GM12878 (cell line): ENCODE results near the gene PRCP. TPM values are rescaled to one million over a fixed set of nuclear protein-coding genes. Genes with fewer than 3 reads are reported as not detected.

Experiments used
- ATAC-seq: fragments of 200-7000 bp; cut with Tn5 transposase; 3 replicates; pipeline ENCODE4 v1.9.1; 2020; ENCODE audit warnings: mild to moderate bottlenecking, moderate library complexity
- BruUV-seq: library from RNA; stranded (reverse); fragments of 400-500 nt; replicated peaks from 2 replicates; lab custom pipeline; 2021; lab: Mats Ljungman, UMichigan
- CTCF ChIA-PET: fragments of 300-600 bp; sonication (Branson Sonifier 250); formaldehyde crosslinking; extraction: SDS; loops from one replicate; lab custom pipeline; 2021; ENCODE audit warnings: inconsistent platforms; lab: Yijun Ruan, JAX
- POLR2A ChIA-PET: fragments of 350-600 bp; formaldehyde crosslinking; extraction: SDS; loops from one replicate; lab custom pipeline; 2021; ENCODE audit warnings: inconsistent platforms; lab: Charles Lee
- RAD21 ChIA-PET: fragments of 300-600 bp; sonication (Branson Sonifier 250); formaldehyde crosslinking; loops from one replicate; lab custom pipeline; 2023; ENCODE audit warnings: antibody characterized with exemption; ENCODE audit not compliant: unreplicated experiment; lab: Charles Lee
- SMC1A ChIA-PET: fragments of 300-600 bp; sonication (Branson Sonifier 250); formaldehyde crosslinking; loops from one replicate; lab custom pipeline; 2023; ENCODE audit not compliant: unreplicated experiment, uncharacterized antibody; lab: Charles Lee
- DNase-seq: peaks from one replicate; pipeline ENCODE4 v3.0.0-alpha.2; 2011; ENCODE audit warnings: low read depth, low spot score
- FAIRE-seq: peaks from 3 replicates; lab custom pipeline; 2011; peaks lifted over from hg19 to GRCh38; lab: Jason Lieb, UNC
- H2AFZ ChIP-seq: 2 replicates; pipeline ENCODE4 v1.6.0; 2011; ENCODE audit warnings: low read depth, low read length, control low read depth; ENCODE audit not compliant: control insufficient read depth
- H3K27ac ChIP-seq: 2 replicates; pipeline ENCODE4 v1.5.1; 2011; ENCODE audit warnings: control low read depth; ENCODE audit not compliant: control insufficient read depth, insufficient read depth
- H3K27me3 ChIP-seq, 2 experiments: replicated peaks in 1 of 2; 2 replicates each; pipeline versions ENCODE4 v1.6.0 to v1.6.1; 2011; ENCODE audit warnings: low read length in 1 of 2; ENCODE audit not compliant: control insufficient read depth in 2 of 2, insufficient read depth in 2 of 2
- H3K36me3 ChIP-seq, 2 experiments: 2 replicates each; pipeline ENCODE4 v1.5.1; 2011; ENCODE audit warnings: low read length in 1 of 2; ENCODE audit not compliant: control insufficient read depth in 2 of 2, insufficient read depth in 2 of 2
- H3K4me1 ChIP-seq: 2 replicates; pipeline ENCODE4 v1.6.1; 2011; ENCODE audit warnings: mild to moderate bottlenecking, low read length, moderate library complexity, mixed read lengths; ENCODE audit not compliant: control insufficient read depth, insufficient read depth
- H3K4me2 ChIP-seq: 2 replicates; pipeline ENCODE4 v1.6.0; 2011; ENCODE audit warnings: control low read depth; ENCODE audit not compliant: control insufficient read depth, insufficient read depth
- H3K4me3 ChIP-seq: fragments of 200-600 bp; sonication (generic); 2 replicates; pipeline ENCODE4 v1.5.1; 2016
- H3K79me2 ChIP-seq: 2 replicates; pipeline ENCODE4 v1.6.0; 2011; ENCODE audit warnings: low read length; ENCODE audit not compliant: control insufficient read depth, insufficient read depth
- H3K9ac ChIP-seq: 2 replicates; pipeline ENCODE4 v1.8.0; 2011; ENCODE audit warnings: low read length, control low read depth, mixed read lengths; ENCODE audit not compliant: control insufficient read depth, insufficient read depth
- H3K9me3 ChIP-seq: replicated peaks from 3 replicates; pipeline ENCODE4 v1.5.1; 2011; ENCODE audit warnings: mild to moderate bottlenecking, low read length; ENCODE audit not compliant: control insufficient read depth, insufficient read depth
- H4K20me1 ChIP-seq: 2 replicates; pipeline ENCODE4 v1.6.0; 2011; ENCODE audit not compliant: control insufficient read depth, insufficient read depth
- BACH1 ChIP-seq: fragments of 450-650 bp; IDR thresholded peaks from 2 replicates; pipeline ENCODE4 v1.6.1; 2017; ENCODE audit warnings: mild to moderate bottlenecking, borderline replicate concordance
- EED ChIP-seq: sonication (generic); IDR thresholded peaks from 2 replicates; pipeline ENCODE4 v1.6.1; 2016; ENCODE audit warnings: antibody characterized with exemption, low read depth
- SMARCA5 ChIP-seq: fragments of 450-650 bp; IDR thresholded peaks from 2 replicates; pipeline ENCODE4 v1.6.1; 2017; ENCODE audit warnings: mild to moderate bottlenecking
- WGBS: methylation state at CpG from one replicate; pipeline ENCODE4 v1.1.6; 2016; ENCODE audit warnings: low lambda C conversion rate; ENCODE audit not compliant: insufficient replicate concordance, insufficient coverage; ENCODE audit errors: missing lambda C conversion rate; 5-methylcytosine and 5-hydroxymethylcytosine counted together
- in situ Hi-C: fragments of 300-500 bp; cut with MboI; formaldehyde crosslinking; loops from 9 replicates; pipeline ENCODE4 v1.14.3; 2018; ENCODE audit warnings: mixed read lengths
- intact Hi-C: fragments of 100-400 bp; cut with micrococcal nuclease; formaldehyde crosslinking; loops from one replicate; pipeline ENCODE4 v1.14.2; 2022; ENCODE audit not compliant: unreplicated experiment
- polyA plus RNA-seq, 11 experiments: library from polyadenylated mRNA; depleted of rRNA in 4 of 11; unstranded in 6 of 11; stranded (reverse) in 5 of 11; fragments of >200 nt; fragmentation: Nextera tagmentation in 4 of 11; fragmentation: Illumina TruSeq in 1 of 11; extraction: Ambion mirVana in 4 of 11; extraction: Trizol in 1 of 11; gene quantifications; 1 replicate in 1 of 11; 2 replicates in 10 of 11; pipeline versions ENCODE4 v1.2.1 to v1.2.3, GENCODE V29; 2011 to 2016; ENCODE audit warnings: inconsistent platforms in 2 of 11, missing spikeins in 2 of 11, low read depth in 1 of 11
- total RNA-seq, 4 experiments: library from RNA; depleted of rRNA in 3 of 4; stranded (reverse); fragments of >200 nt in 3 of 4; fragmentation: Illumina TruSeq in 1 of 4; extraction: Trizol in 1 of 4; gene quantifications; 2 replicates each; pipeline versions ENCODE4 v1.2.1 to v1.2.3, GENCODE V29; 2013 to 2021
- TF ChIP-seq, protein P1 (sequence below): fragments of 450-650 bp; IDR thresholded peaks from 2 replicates; pipeline ENCODE4 v1.6.1; 2017; ENCODE audit warnings: antibody characterized with exemption, mild to moderate bottlenecking, moderate library complexity

The PRCP gene
- total and polyA plus RNA-seq, 10 of the 15 experiments (the other 5 are each of a cell fraction or from before 2014, with no cell fraction given), result 14.9 to 43.6 (median 20.0) TPM

DNA sequence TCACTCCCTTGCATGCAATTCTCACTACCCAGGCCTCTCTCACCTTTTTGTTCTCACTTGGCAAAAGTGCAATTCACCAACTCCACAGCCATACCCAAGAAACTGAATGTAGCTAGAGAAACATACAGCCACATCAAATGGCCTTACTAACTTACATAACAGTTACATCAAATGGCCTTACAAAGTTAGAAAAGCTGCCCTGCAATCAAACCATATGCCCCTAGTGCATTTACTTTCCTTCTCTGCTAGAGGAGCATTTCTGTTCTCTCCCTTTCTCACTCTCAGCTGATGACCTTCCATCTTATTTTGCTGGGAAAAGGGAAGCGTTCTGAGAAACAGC lies 10.3 kb downstream of the PRCP start:
- no peak for DNase-seq
- Histone ChIP-seq H4K20me1 (no peaks in the 10 kb centered on the region), H3K79me2 (no peaks in the 10 kb centered on the region), H3K4me2 (no peak overlapping the region), H3K9ac (no peak overlapping the region), H2AFZ (no peak overlapping the region), H3K9me3 (no peaks in the 10 kb centered on the region), H3K4me1 (peaks cover 6% of the 10 kb centered on the region; the same call in 1 of the 2 replicates), H3K36me3 (no peaks in the 10 kb centered on the region), H3K27ac (no peak overlapping the region), H3K4me3 (no peak overlapping the region), H3K27me3 (no peaks in the 10 kb centered on the region)
- in situ Hi-C loops (no loop called here), intact Hi-C loops (no loop called here)
- FAIRE-seq, result no peak
- RAD21 ChIA-PET, result interaction anchor here (1.0 kb wide), 1 partner anchor 23 kb away, joined by 3 read pairs; no protein-coding TSS in a partner anchor
- WGBS, result 81% methylated on average over 1 of the region's 1 CpG
- no TSS peak for BruUV-seq
- POLR2A ChIA-PET, result no interaction called here
- peak; percentile 21; the same call in 2 of the 3 replicates for ATAC-seq
- TF ChIP-seq, protein P1, sequence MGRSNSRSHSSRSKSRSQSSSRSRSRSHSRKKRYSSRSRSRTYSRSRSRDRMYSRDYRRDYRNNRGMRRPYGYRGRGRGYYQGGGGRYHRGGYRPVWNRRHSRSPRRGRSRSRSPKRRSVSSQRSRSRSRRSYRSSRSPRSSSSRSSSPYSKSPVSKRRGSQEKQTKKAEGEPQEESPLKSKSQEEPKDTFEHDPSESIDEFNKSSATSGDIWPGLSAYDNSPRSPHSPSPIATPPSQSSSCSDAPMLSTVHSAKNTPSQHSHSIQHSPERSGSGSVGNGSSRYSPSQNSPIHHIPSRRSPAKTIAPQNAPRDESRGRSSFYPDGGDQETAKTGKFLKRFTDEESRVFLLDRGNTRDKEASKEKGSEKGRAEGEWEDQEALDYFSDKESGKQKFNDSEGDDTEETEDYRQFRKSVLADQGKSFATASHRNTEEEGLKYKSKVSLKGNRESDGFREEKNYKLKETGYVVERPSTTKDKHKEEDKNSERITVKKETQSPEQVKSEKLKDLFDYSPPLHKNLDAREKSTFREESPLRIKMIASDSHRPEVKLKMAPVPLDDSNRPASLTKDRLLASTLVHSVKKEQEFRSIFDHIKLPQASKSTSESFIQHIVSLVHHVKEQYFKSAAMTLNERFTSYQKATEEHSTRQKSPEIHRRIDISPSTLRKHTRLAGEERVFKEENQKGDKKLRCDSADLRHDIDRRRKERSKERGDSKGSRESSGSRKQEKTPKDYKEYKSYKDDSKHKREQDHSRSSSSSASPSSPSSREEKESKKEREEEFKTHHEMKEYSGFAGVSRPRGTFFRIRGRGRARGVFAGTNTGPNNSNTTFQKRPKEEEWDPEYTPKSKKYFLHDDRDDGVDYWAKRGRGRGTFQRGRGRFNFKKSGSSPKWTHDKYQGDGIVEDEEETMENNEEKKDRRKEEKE, result no peak
- TF ChIP-seq EED, result no peak
- no peak for TF ChIP-seq BACH1
- TF ChIP-seq SMARCA5, result no peak
- SMC1A ChIA-PET, result interaction anchor here (1.0 to 1.9 kb wide), 5 partner anchors 8 to 188 kb away, joined by 3 to 8 read pairs (median 6); partner anchors contain the start of genes DDIAS and PRCP
- CTCF ChIA-PET, result interaction anchor here (1.1 to 7.7 kb wide), 5 partner anchors 10 to 360 kb away, joined by 3 to 46 read pairs (median 6); partner anchors contain the start of genes DDIAS and PRCP
